ENCODE measurements around the gene MXD4.

DNA sequence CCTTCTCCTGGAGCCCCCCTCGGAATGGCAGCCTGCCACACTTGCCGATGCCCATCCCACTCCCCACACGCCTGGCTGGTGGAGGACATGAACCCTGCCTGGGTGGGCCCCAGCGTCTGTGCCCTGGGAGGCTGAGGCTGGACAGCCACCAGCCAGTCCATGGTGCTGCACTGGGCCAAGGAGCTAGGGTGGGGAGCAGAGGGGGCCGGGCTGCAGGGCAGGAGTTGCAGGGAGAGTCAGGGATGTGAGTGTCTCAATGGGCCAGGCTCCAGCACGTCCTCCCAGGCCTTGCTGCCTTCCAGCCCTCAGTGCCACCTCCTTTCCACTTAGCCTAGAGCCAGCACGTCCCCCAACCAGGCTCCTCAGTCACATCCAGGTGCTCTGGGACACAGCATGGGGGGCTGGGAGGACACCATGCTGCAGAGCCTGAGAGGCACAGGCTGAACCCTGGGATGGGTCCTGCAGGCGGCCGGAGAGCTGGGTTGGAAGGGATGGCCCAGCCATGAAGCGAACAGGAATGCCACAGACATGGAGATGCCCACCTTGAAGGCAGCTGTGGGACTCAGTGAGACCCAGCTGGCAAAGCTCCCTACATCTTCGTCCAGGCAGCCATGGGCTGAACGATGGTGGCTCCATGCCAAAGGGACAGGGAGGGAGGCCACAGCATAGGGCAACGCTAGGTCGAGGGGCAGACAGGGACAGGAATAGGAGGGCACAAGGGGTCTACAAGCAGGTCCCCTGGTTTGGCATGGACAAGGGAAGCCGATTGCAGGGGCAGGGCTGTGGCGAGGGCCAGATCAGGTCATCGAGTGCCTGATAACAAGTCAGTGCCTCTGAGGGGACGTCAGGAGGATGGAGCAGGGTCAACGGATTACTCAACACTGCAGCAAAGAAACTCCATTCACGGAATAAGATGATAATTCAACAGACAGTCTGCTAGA, 30.1 kb upstream of the MXD4 start:
- TF ChIP-seq HNRNPUL1 (IDR thresholded peaks at IDR 0.05; ENCODE audit: low read depth, low read length) (no peak), TCF7L2 (IDR thresholded peaks at IDR 0.05; ENCODE audit: low read depth, low read length) (no peak), ZMYM3 (CRISPR knock-in tag; IDR thresholded peaks at IDR 0.05) (no peak), POLR2AphosphoS5 (IDR thresholded peaks at IDR 0.05; ENCODE audit: low read depth, low read length) (no peak), TAF1 (CRISPR knock-in tag; IDR thresholded peaks at IDR 0.05) (no peak), SRF (IDR thresholded peaks at IDR 0.05; ENCODE audit: low read depth, low read length) (no peak), CHD4 (IDR thresholded peaks at IDR 0.05; ENCODE audit: borderline replicate concordance, low read length) (no peak)
- TF ChIP-seq, protein P1, sequence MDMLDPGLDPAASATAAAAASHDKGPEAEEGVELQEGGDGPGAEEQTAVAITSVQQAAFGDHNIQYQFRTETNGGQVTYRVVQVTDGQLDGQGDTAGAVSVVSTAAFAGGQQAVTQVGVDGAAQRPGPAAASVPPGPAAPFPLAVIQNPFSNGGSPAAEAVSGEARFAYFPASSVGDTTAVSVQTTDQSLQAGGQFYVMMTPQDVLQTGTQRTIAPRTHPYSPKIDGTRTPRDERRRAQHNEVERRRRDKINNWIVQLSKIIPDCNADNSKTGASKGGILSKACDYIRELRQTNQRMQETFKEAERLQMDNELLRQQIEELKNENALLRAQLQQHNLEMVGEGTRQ (IDR thresholded peaks at IDR 0.05; ENCODE audit: low read depth, low read length), result no peak
- TF ChIP-seq, protein P1 (CRISPR knock-in tag; IDR thresholded peaks at IDR 0.05; ENCODE audit: borderline replicate concordance), result no peak
- TF ChIP-seq, protein P2, sequence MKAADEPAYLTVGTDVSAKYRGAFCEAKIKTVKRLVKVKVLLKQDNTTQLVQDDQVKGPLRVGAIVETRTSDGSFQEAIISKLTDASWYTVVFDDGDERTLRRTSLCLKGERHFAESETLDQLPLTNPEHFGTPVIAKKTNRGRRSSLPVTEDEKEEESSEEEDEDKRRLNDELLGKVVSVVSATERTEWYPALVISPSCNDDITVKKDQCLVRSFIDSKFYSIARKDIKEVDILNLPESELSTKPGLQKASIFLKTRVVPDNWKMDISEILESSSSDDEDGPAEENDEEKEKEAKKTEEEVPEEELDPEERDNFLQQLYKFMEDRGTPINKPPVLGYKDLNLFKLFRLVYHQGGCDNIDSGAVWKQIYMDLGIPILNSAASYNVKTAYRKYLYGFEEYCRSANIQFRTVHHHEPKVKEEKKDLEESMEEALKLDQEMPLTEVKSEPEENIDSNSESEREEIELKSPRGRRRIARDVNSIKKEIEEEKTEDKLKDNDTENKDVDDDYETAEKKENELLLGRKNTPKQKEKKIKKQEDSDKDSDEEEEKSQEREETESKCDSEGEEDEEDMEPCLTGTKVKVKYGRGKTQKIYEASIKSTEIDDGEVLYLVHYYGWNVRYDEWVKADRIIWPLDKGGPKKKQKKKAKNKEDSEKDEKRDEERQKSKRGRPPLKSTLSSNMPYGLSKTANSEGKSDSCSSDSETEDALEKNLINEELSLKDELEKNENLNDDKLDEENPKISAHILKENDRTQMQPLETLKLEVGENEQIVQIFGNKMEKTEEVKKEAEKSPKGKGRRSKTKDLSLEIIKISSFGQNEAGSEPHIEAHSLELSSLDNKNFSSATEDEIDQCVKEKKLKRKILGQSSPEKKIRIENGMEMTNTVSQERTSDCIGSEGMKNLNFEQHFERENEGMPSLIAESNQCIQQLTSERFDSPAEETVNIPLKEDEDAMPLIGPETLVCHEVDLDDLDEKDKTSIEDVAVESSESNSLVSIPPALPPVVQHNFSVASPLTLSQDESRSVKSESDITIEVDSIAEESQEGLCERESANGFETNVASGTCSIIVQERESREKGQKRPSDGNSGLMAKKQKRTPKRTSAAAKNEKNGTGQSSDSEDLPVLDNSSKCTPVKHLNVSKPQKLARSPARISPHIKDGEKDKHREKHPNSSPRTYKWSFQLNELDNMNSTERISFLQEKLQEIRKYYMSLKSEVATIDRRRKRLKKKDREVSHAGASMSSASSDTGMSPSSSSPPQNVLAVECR (CRISPR knock-in tag; IDR thresholded peaks at IDR 0.05; ENCODE audit: borderline replicate concordance), result no peak

Measured in HepG2 (cell line).